HepG2 (cell line): ENCODE measurements around the gene CA9. TPM values are rescaled to one million over a fixed set of nuclear protein-coding genes. Genes with fewer than 3 reads are reported as not detected.
A peak's percentile ranks its signal among the peaks of the same experiment; 100 is the strongest.

Experiments
- HMGA1 ChIP-seq: sonication (generic); formaldehyde crosslinking; conservative IDR thresholded peaks from 2 replicates; pipeline ENCODE4 v1.4.0; 2020; ENCODE audit warnings: missing genetic modification reagents
- KLF12 ChIP-seq: sonication (generic); formaldehyde crosslinking; IDR thresholded peaks from 2 replicates; pipeline ENCODE4 v1.4.0; 2020; ENCODE audit warnings: missing genetic modification reagents, borderline replicate concordance
- NONO ChIP-seq, 2 experiments: fragments of 450-650 bp in 1 of 2; sonication (generic) in 1 of 2; formaldehyde crosslinking in 1 of 2; IDR thresholded peaks in 1 of 2; conservative IDR thresholded peaks in 1 of 2; 2 replicates each; pipeline versions ENCODE4 v1.6.1 to v1.8.0; 2017 to 2022; ENCODE audit warnings: mild to moderate bottlenecking in 1 of 2, missing genetic modification reagents in 1 of 2, moderate library complexity in 1 of 2
- POLR2G ChIP-seq: fragments of 200-400 bp; formaldehyde crosslinking; IDR thresholded peaks from 2 replicates; pipeline ENCODE4 v1.6.1; 2018; ENCODE audit warnings: mild to moderate bottlenecking, low read depth, low read length, moderate library complexity
- PRPF4 ChIP-seq: fragments of 200-400 bp; formaldehyde crosslinking; IDR thresholded peaks from 2 replicates; pipeline ENCODE4 v1.6.1; 2016; ENCODE audit warnings: low read length, low read depth; ENCODE audit not compliant: poor library complexity, severe bottlenecking
- PTBP1 ChIP-seq: fragments of 200-400 bp; formaldehyde crosslinking; IDR thresholded peaks from 2 replicates; pipeline ENCODE4 v1.6.1; 2018; ENCODE audit warnings: low read length, low read depth; ENCODE audit not compliant: poor library complexity, severe bottlenecking
- RBM39 ChIP-seq: fragments of 200-400 bp; formaldehyde crosslinking; IDR thresholded peaks from one replicate; pipeline ENCODE4 v1.6.1; 2018; ENCODE audit warnings: antibody characterized with exemption, mild to moderate bottlenecking, low read depth, low read length; ENCODE audit not compliant: poor library complexity, severe bottlenecking
- RFXAP ChIP-seq: sonication (generic); formaldehyde crosslinking; IDR thresholded peaks from 2 replicates; pipeline ENCODE4 v1.4.0; 2020; ENCODE audit warnings: missing genetic modification reagents, borderline replicate concordance
- RXRB ChIP-seq: IDR thresholded peaks from 2 replicates; pipeline ENCODE4 v1.6.1; 2016; ENCODE audit warnings: borderline replicate concordance, missing genetic modification reagents, missing compliant biosample characterization
- SATB2 ChIP-seq: sonication (generic); formaldehyde crosslinking; IDR thresholded peaks from 2 replicates; pipeline ENCODE4 v1.5.0; 2020; ENCODE audit warnings: missing genetic modification reagents
- SMYD3 ChIP-seq: sonication (generic); formaldehyde crosslinking; IDR thresholded peaks from 2 replicates; pipeline ENCODE4 v1.8.1; 2023; ENCODE audit warnings: mild to moderate bottlenecking, missing genetic modification reagents
- TCF12 ChIP-seq, 2 experiments: fragments of 450-650 bp in 1 of 2; sonication (generic) in 1 of 2; formaldehyde crosslinking in 1 of 2; IDR thresholded peaks; 2 replicates each; pipeline versions ENCODE4 v1.6.1 to v1.8.0; 2017 to 2022; ENCODE audit warnings: antibody characterized with exemption in 1 of 2, mild to moderate bottlenecking in 1 of 2, missing genetic modification reagents in 1 of 2, moderate library complexity in 1 of 2
- ZNF264 ChIP-seq: sonication (generic); formaldehyde crosslinking; IDR thresholded peaks from 2 replicates; pipeline ENCODE4 v1.4.0; 2020; ENCODE audit warnings: missing genetic modification reagents
- ZNF44 ChIP-seq: sonication (generic); formaldehyde crosslinking; IDR thresholded peaks from 2 replicates; pipeline ENCODE4 v1.5.1; 2020; ENCODE audit warnings: mild to moderate bottlenecking, missing genetic modification reagents
- ZNF441 ChIP-seq: sonication (generic); formaldehyde crosslinking; IDR thresholded peaks from 2 replicates; pipeline ENCODE4 v1.7.0; 2021; ENCODE audit warnings: missing genetic modification reagents, borderline replicate concordance
- ZNF770 ChIP-seq: sonication (generic); formaldehyde crosslinking; IDR thresholded peaks from 2 replicates; pipeline ENCODE4 v1.5.0; 2020; ENCODE audit warnings: mild to moderate bottlenecking, missing genetic modification reagents
- ZNF788 ChIP-seq: sonication (generic); formaldehyde crosslinking; IDR thresholded peaks from 2 replicates; pipeline ENCODE4 v1.5.0; 2020; ENCODE audit warnings: mild to moderate bottlenecking, missing genetic modification reagents, borderline replicate concordance
- ZSCAN21 ChIP-seq: sonication (generic); formaldehyde crosslinking; IDR thresholded peaks from 2 replicates; pipeline ENCODE4 v1.8.0; 2022; ENCODE audit warnings: mild to moderate bottlenecking, missing genetic modification reagents, moderate library complexity, borderline replicate concordance
- polyA plus RNA-seq, 8 experiments: library from polyadenylated mRNA; depleted of rRNA in 3 of 8; stranded (reverse) in 7 of 8; unstranded in 1 of 8; fragments of >200 nt; fragmentation: Illumina TruSeq in 4 of 8; extraction: Trizol in 4 of 8; gene quantifications; 2 replicates each; pipeline versions ENCODE4 v1.2.1 to v1.2.3, GENCODE V29; 2011 to 2016; ENCODE audit warnings: low read depth in 4 of 8, missing spikeins in 1 of 8, mixed read lengths in 1 of 8; ENCODE audit not compliant: insufficient read depth in 1 of 8
- total RNA-seq, 5 experiments: library from RNA; depleted of rRNA; stranded (reverse); fragments of >200 nt; fragmentation: Illumina TruSeq; extraction: Trizol; gene quantifications; 2 replicates each; pipeline ENCODE4 v1.2.3, GENCODE V29; 2016; ENCODE audit warnings: low read depth in 1 of 5
- TF ChIP-seq, protein P1 (sequence below): IDR thresholded peaks from 2 replicates; pipeline ENCODE4 v1.6.1; 2016; ENCODE audit warnings: control low read depth
- TF ChIP-seq, protein P2 (sequence below): sonication (generic); formaldehyde crosslinking; IDR thresholded peaks from 2 replicates; pipeline ENCODE4 v1.4.0; 2020; ENCODE audit warnings: mild to moderate bottlenecking, missing genetic modification reagents
- TF ChIP-seq, protein P3 (sequence below): conservative IDR thresholded peaks from 2 replicates; pipeline ENCODE4 v1.6.1; 2018; ENCODE audit warnings: missing genetic modification reagents
- TF ChIP-seq, protein P4 (sequence below): IDR thresholded peaks from 2 replicates; pipeline ENCODE4 v1.6.1; 2016; ENCODE audit warnings: missing genetic modification reagents, missing compliant biosample characterization

The CA9 gene
- total and polyA plus RNA-seq, 2 of the 13 experiments (the other 11 are each of a cell fraction or from before 2014, with no cell fraction given): 0.13 to 152 TPM

DNA sequence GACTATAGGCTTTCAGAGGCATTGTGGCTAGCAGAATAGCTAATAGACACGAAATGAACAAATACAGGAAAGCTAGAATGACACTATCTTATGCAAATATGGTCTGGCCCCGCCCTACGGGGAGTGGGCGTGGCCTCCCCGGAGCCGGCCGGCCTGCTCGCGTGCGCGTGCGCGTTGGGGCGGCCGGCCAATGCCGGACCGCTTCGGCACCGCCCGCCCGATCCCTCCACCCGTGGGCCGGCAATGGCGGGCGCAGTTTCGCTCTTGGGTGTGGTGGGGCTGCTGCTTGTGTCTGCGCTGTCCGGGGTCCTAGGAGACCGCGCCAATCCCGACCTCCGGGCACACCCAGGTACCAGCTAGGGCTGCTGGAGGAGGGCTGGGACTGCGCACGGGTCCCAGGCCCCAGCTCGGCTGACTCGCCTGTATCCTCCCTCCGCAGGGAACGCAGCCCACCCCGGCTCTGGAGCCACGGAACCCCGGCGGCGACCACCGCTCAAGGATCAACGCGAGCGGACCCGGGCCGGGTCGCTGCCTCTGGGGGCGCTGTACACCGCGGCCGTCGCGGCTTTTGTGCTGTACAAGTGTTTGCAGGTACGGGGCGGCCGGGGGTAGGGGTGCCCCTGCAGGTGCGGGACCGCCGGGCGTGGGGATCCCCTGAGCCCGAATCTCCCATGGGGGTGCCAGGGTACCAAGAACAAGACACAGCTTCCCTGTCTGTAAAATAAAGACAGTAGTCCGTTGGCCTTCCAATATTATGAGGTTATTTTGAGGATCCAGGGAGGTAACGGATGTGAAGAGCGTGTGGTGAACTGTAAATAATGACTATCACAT lies 15.4 kb upstream of the CA9 start, which contains the start of gene CCDC107 (continued):
- TF ChIP-seq, protein P1, sequence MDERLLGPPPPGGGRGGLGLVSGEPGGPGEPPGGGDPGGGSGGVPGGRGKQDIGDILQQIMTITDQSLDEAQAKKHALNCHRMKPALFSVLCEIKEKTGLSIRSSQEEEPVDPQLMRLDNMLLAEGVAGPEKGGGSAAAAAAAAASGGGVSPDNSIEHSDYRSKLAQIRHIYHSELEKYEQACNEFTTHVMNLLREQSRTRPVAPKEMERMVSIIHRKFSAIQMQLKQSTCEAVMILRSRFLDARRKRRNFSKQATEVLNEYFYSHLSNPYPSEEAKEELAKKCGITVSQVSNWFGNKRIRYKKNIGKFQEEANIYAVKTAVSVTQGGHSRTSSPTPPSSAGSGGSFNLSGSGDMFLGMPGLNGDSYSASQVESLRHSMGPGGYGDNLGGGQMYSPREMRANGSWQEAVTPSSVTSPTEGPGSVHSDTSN (CRISPR knock-in tag): no peak
- TF ChIP-seq SMYD3 (CRISPR knock-in tag): no peak
- TF ChIP-seq, protein P2, sequence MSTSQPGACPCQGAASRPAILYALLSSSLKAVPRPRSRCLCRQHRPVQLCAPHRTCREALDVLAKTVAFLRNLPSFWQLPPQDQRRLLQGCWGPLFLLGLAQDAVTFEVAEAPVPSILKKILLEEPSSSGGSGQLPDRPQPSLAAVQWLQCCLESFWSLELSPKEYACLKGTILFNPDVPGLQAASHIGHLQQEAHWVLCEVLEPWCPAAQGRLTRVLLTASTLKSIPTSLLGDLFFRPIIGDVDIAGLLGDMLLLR (CRISPR knock-in tag): peak; percentile 88; the same call in 1 of the 2 replicates
- TF ChIP-seq PRPF4: no peak
- TF ChIP-seq, protein P3, sequence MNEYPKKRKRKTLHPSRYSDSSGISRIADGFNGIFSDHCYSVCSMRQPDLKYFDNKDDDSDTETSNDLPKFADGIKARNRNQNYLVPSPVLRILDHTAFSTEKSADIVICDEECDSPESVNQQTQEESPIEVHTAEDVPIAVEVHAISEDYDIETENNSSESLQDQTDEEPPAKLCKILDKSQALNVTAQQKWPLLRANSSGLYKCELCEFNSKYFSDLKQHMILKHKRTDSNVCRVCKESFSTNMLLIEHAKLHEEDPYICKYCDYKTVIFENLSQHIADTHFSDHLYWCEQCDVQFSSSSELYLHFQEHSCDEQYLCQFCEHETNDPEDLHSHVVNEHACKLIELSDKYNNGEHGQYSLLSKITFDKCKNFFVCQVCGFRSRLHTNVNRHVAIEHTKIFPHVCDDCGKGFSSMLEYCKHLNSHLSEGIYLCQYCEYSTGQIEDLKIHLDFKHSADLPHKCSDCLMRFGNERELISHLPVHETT (CRISPR knock-in tag): no peak
- 0 out of 2 replicates have a peak, but pooled peaks have one; percentile 44 for TF ChIP-seq ZNF770
- TF ChIP-seq ZNF264 (CRISPR knock-in tag): 0 out of 2 replicates have a peak, but pooled peaks have one; percentile 35
- TF ChIP-seq, protein P4, sequence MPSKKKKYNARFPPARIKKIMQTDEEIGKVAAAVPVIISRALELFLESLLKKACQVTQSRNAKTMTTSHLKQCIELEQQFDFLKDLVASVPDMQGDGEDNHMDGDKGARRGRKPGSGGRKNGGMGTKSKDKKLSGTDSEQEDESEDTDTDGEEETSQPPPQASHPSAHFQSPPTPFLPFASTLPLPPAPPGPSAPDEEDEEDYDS (CRISPR knock-in tag): peak; percentile 24; the same call in 1 of the 2 replicates
- TF ChIP-seq PTBP1: peak; percentile 46
- TF ChIP-seq RBM39: peak; percentile 78
- 0 out of 2 replicates have a peak, but pooled peaks have one; percentile 22 for TF ChIP-seq RFXAP
- peak; percentile 18; the same call in 1 of the 2 replicates for TF ChIP-seq ZNF44 (CRISPR knock-in tag)
- peak; percentile 76; the same call in 1 of the 2 replicates for TF ChIP-seq ZNF441 (CRISPR knock-in tag)
- no peak for TF ChIP-seq HMGA1 (CRISPR knock-in tag)
- peak; percentile 93 for TF ChIP-seq POLR2G
- no peak for TF ChIP-seq NONO (IDR thresholded peaks at IDR 0.05)
- peak; percentile 84 for TF ChIP-seq NONO (CRISPR knock-in tag; conservative IDR thresholded peaks at IDR 0.05)
- no peak for TF ChIP-seq RXRB
- peak; percentile 65; the same call in 1 of the 2 replicates for TF ChIP-seq ZNF788 (CRISPR knock-in tag)
- TF ChIP-seq SATB2 (CRISPR knock-in tag): peak; percentile 72; the same call in 1 of the 2 replicates
- peak; percentile 34; the same call in 1 of the 2 replicates for TF ChIP-seq KLF12 (CRISPR knock-in tag)
- no peak for TF ChIP-seq TCF12 (IDR thresholded peaks at IDR 0.05)
- TF ChIP-seq TCF12 (CRISPR knock-in tag; IDR thresholded peaks at IDR 0.05): 0 out of 2 replicates have a peak, but pooled peaks have one; percentile 66
- peak; percentile 85; the same call in 1 of the 2 replicates for TF ChIP-seq ZSCAN21 (CRISPR knock-in tag)
